Measurements from ENCODE around the gene ASRGL1.
"Not testable (repeated sequence)": the region's sequence is repeated elsewhere in the genome, so short reads cannot be mapped to it uniquely, and the experiment has no call there.

ASRGL1 gene

DNA sequence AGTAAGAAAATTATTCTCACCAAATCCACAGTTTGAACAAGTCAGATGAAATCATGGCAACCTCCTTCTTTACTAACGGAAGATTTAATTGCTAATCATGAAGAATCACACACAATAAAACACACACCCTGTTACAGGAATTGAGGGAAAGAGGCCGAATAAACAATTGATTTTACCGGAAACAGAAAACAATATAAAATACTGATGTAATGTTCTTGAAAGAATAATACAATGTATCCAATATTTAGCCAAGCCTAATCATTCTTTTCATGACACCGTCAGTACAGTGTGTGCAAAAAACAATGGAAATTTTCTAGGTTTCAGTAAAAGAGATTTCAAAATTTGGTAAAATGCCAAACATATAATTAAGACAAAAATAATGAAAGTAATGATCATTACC, 23.4 kb downstream of the ASRGL1 start:
- no peak for TF ChIP-seq CTCF (IDR thresholded peaks at IDR 0.05; ENCODE audit: low read depth, low read length)
- Histone ChIP-seq H3K27ac (no peak overlapping the region), H3K4me3 (ENCODE audit: low read depth, low read length) (no peak overlapping the region), H3K27me3 (ENCODE audit: insufficient read depth, low read depth, severe bottlenecking) (no peaks in the 10 kb centered on the region), H3K36me3 (peaks cover 58% of the 10 kb centered on the region), H3K9me3 (ENCODE audit: severe bottlenecking) (no peaks in the 10 kb centered on the region)
- DNase-seq, result no peak

DNA sequence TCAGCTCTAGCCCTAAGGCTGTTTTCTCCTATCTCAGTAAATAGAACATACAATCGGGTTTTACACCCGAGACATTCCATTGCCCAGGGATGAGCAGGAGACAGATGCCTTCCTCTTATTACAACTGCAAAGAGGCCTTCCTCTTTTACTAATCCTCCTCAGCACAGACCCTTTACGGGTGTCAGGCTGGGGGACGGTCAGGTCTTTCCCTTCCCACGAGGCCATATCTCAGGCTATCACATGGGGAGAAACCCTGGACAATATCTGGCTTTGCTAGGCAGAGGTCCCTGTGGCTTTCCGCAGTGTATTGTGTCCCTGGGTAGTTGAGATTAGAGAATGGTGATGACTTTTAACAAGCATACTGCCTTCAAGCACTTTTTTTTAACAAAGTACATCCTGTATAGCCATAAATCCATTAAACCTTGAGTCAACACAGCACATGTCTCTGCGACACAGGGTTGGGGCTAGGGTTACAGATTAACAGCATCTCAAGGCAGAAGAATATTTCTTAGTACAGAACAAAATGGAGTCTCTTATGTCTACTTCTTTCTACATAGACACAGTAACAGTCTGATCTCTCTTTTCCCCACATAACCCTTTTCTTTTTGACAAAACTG, 31.7 kb downstream of the ASRGL1 start:
- not testable (repeated sequence) for H3K9me3 ChIP-seq (ENCODE audit: severe bottlenecking); H3K4me3 ChIP-seq (ENCODE audit: low read depth, low read length); H3K27me3 ChIP-seq (ENCODE audit: insufficient read depth, low read depth, severe bottlenecking); H3K27ac ChIP-seq; DNase-seq
- H3K36me3 ChIP-seq, result peaks cover 16% of the 10 kb centered on the region

DNA sequence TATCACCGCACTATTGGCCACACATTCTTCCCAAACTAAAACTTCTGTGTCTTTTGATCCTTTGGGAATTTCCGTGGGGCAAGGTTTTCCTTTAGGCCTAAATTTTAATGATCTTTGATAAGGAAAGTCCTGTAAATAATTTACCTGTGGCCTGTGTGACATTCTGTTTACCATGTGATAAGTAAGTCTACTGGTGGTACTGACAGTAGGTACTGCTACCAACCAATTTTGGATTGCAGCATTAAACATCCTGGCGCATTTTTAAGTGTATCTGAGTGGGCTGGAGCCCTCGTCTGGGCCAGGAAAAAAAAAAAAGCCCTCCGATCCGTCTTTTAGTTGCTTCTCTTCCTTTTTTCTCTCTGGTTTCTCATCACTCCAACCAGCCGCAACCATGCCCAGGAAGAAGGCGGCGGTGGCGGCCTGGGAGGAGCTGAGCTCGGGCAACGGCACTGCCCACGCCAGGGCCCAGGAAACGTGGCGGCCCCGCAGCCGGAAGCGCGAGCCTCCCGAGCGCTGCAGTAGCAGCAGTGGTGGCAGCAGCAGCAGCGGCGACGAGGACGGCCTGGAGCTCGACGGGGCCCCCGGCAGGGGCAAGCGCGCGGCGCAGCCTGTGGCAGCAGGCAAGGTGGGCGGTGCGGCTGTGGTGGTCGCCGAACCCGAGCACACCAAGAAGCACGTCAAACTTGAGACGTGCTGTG, 33.6 kb downstream of the ASRGL1 start:
- Histone ChIP-seq H3K27me3 (ENCODE audit: insufficient read depth, low read depth, severe bottlenecking) (no peaks in the 10 kb centered on the region), H3K27ac (no peak overlapping the region), H3K4me3 (ENCODE audit: low read depth, low read length) (no peak overlapping the region), H3K9me3 (ENCODE audit: severe bottlenecking) (no peaks in the 10 kb centered on the region), H3K36me3 (peaks cover 10% of the 10 kb centered on the region)
- TF ChIP-seq CTCF (IDR thresholded peaks at IDR 0.05; ENCODE audit: low read depth, low read length), result no peak
- DNase-seq, result no peak

- no peak for TF ChIP-seq CTCF (IDR thresholded peaks at IDR 0.05; ENCODE audit: low read depth, low read length)
- Histone ChIP-seq H3K27me3 (ENCODE audit: insufficient read depth, low read depth, severe bottlenecking) (no peaks in the 10 kb centered on the region), H3K9me3 (ENCODE audit: severe bottlenecking) (no peaks in the 10 kb centered on the region), H3K27ac (no peak overlapping the region), H3K36me3 (peaks cover 10% of the 10 kb centered on the region), H3K4me3 (ENCODE audit: low read depth, low read length) (no peak overlapping the region)
- no peak for DNase-seq
These were observed 35.6 kb downstream of the ASRGL1 start for GRCh38 chr11:62372871-62373270.

DNA sequence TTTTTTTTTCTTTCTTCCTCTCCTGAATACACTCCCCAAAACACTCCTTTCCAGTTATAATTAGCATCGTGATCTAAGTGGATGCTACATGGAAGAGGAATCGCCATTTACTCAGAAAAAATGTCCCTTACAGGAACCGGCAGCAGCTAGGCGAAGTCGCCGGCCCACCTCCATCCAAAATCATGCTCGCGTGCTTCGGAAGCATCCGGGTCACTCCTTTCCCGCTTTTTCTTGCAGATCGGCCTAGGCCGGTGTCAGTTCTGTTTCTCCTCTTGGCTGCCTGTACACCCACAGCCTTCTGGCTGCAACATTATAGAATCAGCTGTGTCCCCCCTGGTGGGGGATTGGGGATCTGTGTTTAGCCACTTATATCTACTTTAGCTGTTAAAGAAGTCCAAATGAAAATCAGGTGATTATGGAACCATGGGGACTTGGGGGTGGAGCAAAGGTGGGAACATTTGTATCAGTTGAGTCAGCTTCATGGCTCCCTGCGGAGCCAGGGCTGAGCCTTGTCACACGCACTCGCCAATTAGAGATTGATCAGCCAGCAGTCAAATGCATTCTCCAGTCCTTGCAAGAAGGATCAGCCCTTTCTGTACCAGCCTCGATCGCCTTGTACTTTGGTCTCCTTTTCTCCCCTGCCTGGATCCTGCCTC, 36.3 kb downstream of the ASRGL1 start:
- no peaks in the 10 kb centered on the region for H3K27me3 ChIP-seq (ENCODE audit: insufficient read depth, low read depth, severe bottlenecking)
- no peak overlapping the region for H3K4me3 ChIP-seq (ENCODE audit: low read depth, low read length)
- DNase-seq, result no peak
- peaks cover 10% of the 10 kb centered on the region for H3K36me3 ChIP-seq
- no peak overlapping the region for H3K27ac ChIP-seq
- H3K9me3 ChIP-seq (ENCODE audit: severe bottlenecking), result no peaks in the 10 kb centered on the region
- no peak for TF ChIP-seq CTCF (IDR thresholded peaks at IDR 0.05; ENCODE audit: low read depth, low read length)

DNA sequence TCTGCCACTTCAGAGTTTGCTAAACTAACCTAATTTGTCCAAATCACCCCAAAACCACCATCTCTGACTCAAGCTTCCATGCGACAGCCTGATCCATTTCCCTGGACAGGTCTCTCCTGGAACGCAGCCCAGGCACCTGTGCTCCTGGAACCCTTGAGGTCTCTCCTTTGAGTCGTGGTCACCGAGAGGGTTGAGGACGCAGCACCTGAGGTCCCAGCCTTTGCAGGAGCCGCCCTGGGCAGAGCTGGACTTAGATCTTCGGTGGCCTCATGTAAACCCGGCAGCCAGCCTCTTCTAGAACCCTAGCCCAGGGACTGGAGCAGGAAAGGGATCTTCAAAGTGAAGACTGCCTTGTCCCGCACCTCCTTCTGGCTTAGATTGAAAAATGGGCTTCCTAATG, 37.6 kb downstream of the ASRGL1 start:
- Histone ChIP-seq H3K9me3 (ENCODE audit: severe bottlenecking) (no peaks in the 10 kb centered on the region), H3K27me3 (ENCODE audit: insufficient read depth, low read depth, severe bottlenecking) (no peaks in the 10 kb centered on the region), H3K27ac (no peak overlapping the region), H3K4me3 (ENCODE audit: low read depth, low read length) (no peak overlapping the region), H3K36me3 (peaks cover 10% of the 10 kb centered on the region)
- DNase-seq, result no peak
- no peak for TF ChIP-seq CTCF (IDR thresholded peaks at IDR 0.05; ENCODE audit: low read depth, low read length)

DNA sequence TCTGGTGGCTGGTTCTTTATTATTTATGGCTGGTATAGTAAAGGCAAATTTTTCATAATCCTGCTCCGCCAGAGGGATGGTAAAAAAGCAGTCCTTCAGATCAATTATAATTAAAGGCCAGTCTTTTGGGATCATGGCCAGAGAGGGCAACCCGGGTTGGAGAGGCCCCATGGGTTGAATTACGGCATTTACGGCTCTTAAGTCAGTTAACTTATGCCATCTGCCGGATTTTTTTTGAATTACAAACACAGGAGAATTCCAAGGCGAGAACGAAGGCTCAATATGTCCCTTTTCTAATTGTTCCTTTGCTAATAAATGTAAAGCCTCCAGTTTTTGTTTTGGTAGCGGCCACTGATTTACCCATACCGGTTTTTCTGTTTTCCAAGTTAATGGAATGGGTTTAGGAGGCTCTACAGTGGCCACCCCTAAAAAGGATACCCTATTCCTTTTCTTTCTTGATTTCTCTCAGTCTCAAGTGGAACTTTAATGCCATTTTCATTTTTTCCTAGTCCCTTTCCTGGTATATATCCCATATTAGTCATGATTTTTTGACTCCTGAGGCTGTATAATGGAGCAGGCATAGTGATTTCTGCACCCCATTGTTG, 41.3 kb downstream of the ASRGL1 start:
- DNase-seq, result peak; percentile 36
- not testable (repeated sequence) for H3K4me3 ChIP-seq (ENCODE audit: low read depth, low read length); H3K27me3 ChIP-seq (ENCODE audit: insufficient read depth, low read depth, severe bottlenecking); H3K36me3 ChIP-seq; H3K9me3 ChIP-seq (ENCODE audit: severe bottlenecking); H3K27ac ChIP-seq

DNA sequence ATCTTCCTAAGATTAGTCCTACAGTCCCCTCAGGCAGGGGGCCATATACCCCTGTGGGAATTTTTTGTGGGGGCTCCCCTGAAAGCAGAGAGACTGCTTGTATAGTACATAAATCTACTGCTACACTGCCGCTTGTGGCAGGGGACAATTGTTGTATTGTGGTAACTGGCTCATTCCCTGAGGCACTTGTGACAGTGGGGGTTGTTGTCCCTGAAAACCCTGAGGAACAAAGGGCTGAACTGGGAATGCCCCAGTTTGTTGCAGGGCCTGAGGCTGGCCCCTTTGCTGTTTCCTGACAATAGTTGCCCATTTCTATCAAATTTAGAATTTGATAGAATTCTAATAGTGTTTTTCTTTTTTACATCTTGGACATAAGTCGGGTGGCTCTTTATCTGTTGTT, 42.3 kb downstream of the ASRGL1 start:
- H3K27me3 ChIP-seq (ENCODE audit: insufficient read depth, low read depth, severe bottlenecking); H3K4me3 ChIP-seq (ENCODE audit: low read depth, low read length); H3K27ac ChIP-seq; H3K9me3 ChIP-seq (ENCODE audit: severe bottlenecking); H3K36me3 ChIP-seq; DNase-seq: not testable (repeated sequence)

All from WERI-Rb-1 (cell line).